ENCODE data around the gene ADAM11.
"Not testable (repeated sequence)": the region's sequence is repeated elsewhere in the genome, so short reads cannot be mapped to it uniquely, and the experiment has no call there.

The ADAM11 gene

GRCh38 chr17:44758414-44759085 is at the start of gene ADAM11:
Gene ADAM11 (plus strand): TSS chr17:44758988. CDS start chr17:44759200, 212 bp downstream.
- DNase-seq (ENCODE audit: extremely low read depth in 1 of 2, low read depth in 1 of 2): no peak

- DNase-seq (ENCODE audit: extremely low read depth in 1 of 2, low read depth in 1 of 2): no peak
Observed at GRCh38 chr17:44719444-44719843, 39.3 kb upstream of the ADAM11 start.

GRCh38 chr17:44722254-44722653 is 36.5 kb upstream of the ADAM11 start:
- no peak for DNase-seq (ENCODE audit: extremely low read depth in 1 of 2, low read depth in 1 of 2)

- DNase-seq (ENCODE audit: extremely low read depth in 1 of 2, low read depth in 1 of 2): not testable (repeated sequence)
Observed at GRCh38 chr17:44726121-44726520, 32.7 kb upstream of the ADAM11 start.

GRCh38 chr17:44733753-44734152 is 25.0 kb upstream of the ADAM11 start:
- no peak for DNase-seq (ENCODE audit: extremely low read depth in 1 of 2, low read depth in 1 of 2)

GRCh38 chr17:44734272-44734671 is 24.5 kb upstream of the ADAM11 start:
- no peak for DNase-seq (ENCODE audit: extremely low read depth in 1 of 2, low read depth in 1 of 2)

GRCh38 chr17:44736551-44737240 is 22.1 kb upstream of the ADAM11 start:
- DNase-seq (ENCODE audit: extremely low read depth in 1 of 2, low read depth in 1 of 2): no peak

- DNase-seq (ENCODE audit: extremely low read depth in 1 of 2, low read depth in 1 of 2): no peak
Observed at GRCh38 chr17:44738214-44738906, 20.4 kb upstream of the ADAM11 start.

- no peak for DNase-seq (ENCODE audit: extremely low read depth in 1 of 2, low read depth in 1 of 2)
Observed at GRCh38 chr17:44741316-44741715, 17.5 kb upstream of the ADAM11 start.

- DNase-seq (ENCODE audit: extremely low read depth in 1 of 2, low read depth in 1 of 2): no peak
Observed at GRCh38 chr17:44745301-44745700, 13.5 kb upstream of the ADAM11 start.

- DNase-seq (ENCODE audit: extremely low read depth in 1 of 2, low read depth in 1 of 2): not testable (repeated sequence)
Observed at GRCh38 chr17:44745738-44746137, 13.1 kb upstream of the ADAM11 start.

GRCh38 chr17:44747566-44747965 is 11.2 kb upstream of the ADAM11 start:
- DNase-seq (ENCODE audit: extremely low read depth in 1 of 2, low read depth in 1 of 2): no peak

GRCh38 chr17:44749076-44749979 is 9.5 kb upstream of the ADAM11 start:
- DNase-seq (ENCODE audit: extremely low read depth in 1 of 2, low read depth in 1 of 2): no peak

- no peak for DNase-seq (ENCODE audit: extremely low read depth in 1 of 2, low read depth in 1 of 2)
Observed at GRCh38 chr17:44749980-44750318, 8.8 kb upstream of the ADAM11 start.

GRCh38 chr17:44751331-44751730 is 7.5 kb upstream of the ADAM11 start:
- DNase-seq (ENCODE audit: extremely low read depth in 1 of 2, low read depth in 1 of 2): no peak

- no peak for DNase-seq (ENCODE audit: extremely low read depth in 1 of 2, low read depth in 1 of 2)
Observed at GRCh38 chr17:44751806-44752205, 7.0 kb upstream of the ADAM11 start.

GRCh38 chr17:44752953-44753861 is 5.6 kb upstream of the ADAM11 start:
- DNase-seq (ENCODE audit: extremely low read depth in 1 of 2, low read depth in 1 of 2): no peak

- DNase-seq (ENCODE audit: extremely low read depth in 1 of 2, low read depth in 1 of 2): no peak
Observed at GRCh38 chr17:44754276-44754675, 4.5 kb upstream of the ADAM11 start.

GRCh38 chr17:44755180-44755579 is 3.6 kb upstream of the ADAM11 start:
- not testable (repeated sequence) for DNase-seq (ENCODE audit: extremely low read depth in 1 of 2, low read depth in 1 of 2)
